K562 (cell line): Measurements from ENCODE around the gene SUOX. TPM values are rescaled to one million over a fixed set of nuclear protein-coding genes. Genes with fewer than 3 reads are reported as not detected.

Source experiments
- CEBPB ChIP-seq: fragments of 450-650 bp; IDR thresholded peaks from 2 replicates; pipeline ENCODE4 v1.6.1; 2016; ENCODE audit warnings: missing genetic modification characterization, missing compliant biosample characterization
- COPS2 ChIP-seq: fragments of 450-650 bp; conservative IDR thresholded peaks from 2 replicates; pipeline ENCODE4 v1.6.1; 2016; ENCODE audit warnings: mild to moderate bottlenecking, moderate library complexity
- FOXA3 ChIP-seq, 2 experiments: fragments of 450-650 bp in 1 of 2; sonication (generic) in 1 of 2; formaldehyde crosslinking; IDR thresholded peaks in 1 of 2; conservative IDR thresholded peaks in 1 of 2; 2 replicates each; pipeline versions ENCODE4 v1.4.0 to v1.8.0; 2020 to 2022; ENCODE audit warnings: mild to moderate bottlenecking in 2 of 2, missing genetic modification reagents in 1 of 2
- FOXM1 ChIP-seq, 2 experiments: fragments of 450-650 bp in 1 of 2; sonication (generic) in 1 of 2; formaldehyde crosslinking in 1 of 2; IDR thresholded peaks; 2 replicates each; pipeline versions ENCODE4 v1.6.1 to v1.9.0; 2017 to 2022; ENCODE audit warnings: low read depth in 2 of 2, mild to moderate bottlenecking in 2 of 2, missing genetic modification reagents in 1 of 2, moderate library complexity in 1 of 2
- HMG20A ChIP-seq: fragments of 450-650 bp; formaldehyde crosslinking; conservative IDR thresholded peaks from 2 replicates; pipeline ENCODE4 v1.4.0; 2020; ENCODE audit warnings: mild to moderate bottlenecking, mixed read lengths
- HNRNPL ChIP-seq: fragments of 200-400 bp; formaldehyde crosslinking; IDR thresholded peaks from 2 replicates; pipeline ENCODE4 v1.6.1; 2017; ENCODE audit warnings: low read depth, mild to moderate bottlenecking, low read length
- JUNB ChIP-seq: fragments of 450-650 bp; formaldehyde crosslinking; conservative IDR thresholded peaks from 2 replicates; pipeline ENCODE4 v1.4.0; 2020; ENCODE audit warnings: mild to moderate bottlenecking
- KDM4B ChIP-seq, 2 experiments: fragments of 450-650 bp in 1 of 2; sonication (generic) in 1 of 2; IDR thresholded peaks; 2 replicates each; pipeline ENCODE4 v1.6.1; 2016 to 2017; ENCODE audit warnings: borderline replicate concordance in 2 of 2, antibody characterized with exemption in 1 of 2, low read depth in 1 of 2, mild to moderate bottlenecking in 1 of 2
- MBD2 ChIP-seq: sonication (generic); IDR thresholded peaks from 2 replicates; pipeline ENCODE4 v1.6.1; 2016; ENCODE audit warnings: low read depth, borderline replicate concordance
- MYBL2 ChIP-seq, 2 experiments: fragments of 450-650 bp in 1 of 2; sonication (generic) in 1 of 2; formaldehyde crosslinking in 1 of 2; IDR thresholded peaks; 2 replicates each; pipeline versions ENCODE4 v1.6.1 to v1.8.1; 2017 to 2022; ENCODE audit warnings: borderline replicate concordance in 1 of 2, inconsistent platforms in 1 of 2, low read depth in 1 of 2, mild to moderate bottlenecking in 1 of 2, missing genetic modification reagents in 1 of 2, moderate library complexity in 1 of 2
- RFX7 ChIP-seq: fragments of 250-450 bp; sonication (Bioruptor Pico); IDR thresholded peaks from 2 replicates; pipeline ENCODE4 v1.5.1; 2021; ENCODE audit warnings: mild to moderate bottlenecking
- SMARCC2 ChIP-seq: fragments of 450-650 bp; IDR thresholded peaks from 2 replicates; pipeline ENCODE4 v1.6.1; 2017; ENCODE audit warnings: antibody characterized with exemption, moderate library complexity, mild to moderate bottlenecking, low read depth
- TSC22D4 ChIP-seq: fragments of 450-650 bp; IDR thresholded peaks from 2 replicates; pipeline ENCODE4 v1.6.1; 2016; ENCODE audit warnings: missing genetic modification characterization, missing biosample characterization, control low read depth
- ZNF3 ChIP-seq: fragments of 250-450 bp; sonication (Bioruptor Pico); IDR thresholded peaks from 2 replicates; pipeline ENCODE4 v1.5.0; 2021; ENCODE audit warnings: mild to moderate bottlenecking, moderate library complexity
- polyA plus RNA-seq, 8 experiments: library from polyadenylated mRNA; depleted of rRNA in 4 of 8; stranded (reverse) in 5 of 8; unstranded in 3 of 8; fragments of >200 nt; fragmentation: Nextera tagmentation in 2 of 8; fragmentation: Illumina TruSeq in 1 of 8; extraction: Ambion mirVana in 2 of 8; extraction: Trizol in 1 of 8; gene quantifications; 2 replicates each; pipeline versions ENCODE4 v1.2.1 to v1.2.3, GENCODE V29; 2011 to 2014; ENCODE audit warnings: inconsistent platforms in 1 of 8, missing spikeins in 1 of 8
- total RNA-seq, 7 experiments: library from RNA; depleted of rRNA in 6 of 7; stranded (reverse); fragments of >200 nt in 6 of 7; fragmentation: Illumina TruSeq in 2 of 7; extraction: Trizol in 2 of 7; gene quantifications; 2 replicates each; pipeline versions ENCODE4 v1.2.1 to v1.2.3, GENCODE V29; 2011 to 2021; ENCODE audit warnings: low replicate concordance in 1 of 7
- TF ChIP-seq, protein P1 (sequence below): fragments of 250-450 bp; sonication (Bioruptor Pico); IDR thresholded peaks from 2 replicates; pipeline ENCODE4 v1.8.0; 2022; ENCODE audit warnings: moderate library complexity, mild to moderate bottlenecking, inconsistent platforms
- TF ChIP-seq, protein P2 (sequence below), 2 experiments: fragments of 450-650 bp; IDR thresholded peaks; 2 replicates each; pipeline ENCODE4 v1.6.1; 2016; ENCODE audit warnings: mild to moderate bottlenecking in 2 of 2, borderline replicate concordance in 1 of 2, low read depth in 1 of 2, moderate library complexity in 1 of 2
- TF ChIP-seq, protein P3 (sequence below): fragments of 450-650 bp; formaldehyde crosslinking; IDR thresholded peaks from 2 replicates; pipeline ENCODE4 v1.4.0; 2022; ENCODE audit warnings: missing genetic modification characterization

SUOX gene
- total and polyA plus RNA-seq, 9 of the 15 experiments (the other 6 are each of a cell fraction or from before 2014, with no cell fraction given): 9.2 to 39.7 (median 25.4) TPM

DNA sequence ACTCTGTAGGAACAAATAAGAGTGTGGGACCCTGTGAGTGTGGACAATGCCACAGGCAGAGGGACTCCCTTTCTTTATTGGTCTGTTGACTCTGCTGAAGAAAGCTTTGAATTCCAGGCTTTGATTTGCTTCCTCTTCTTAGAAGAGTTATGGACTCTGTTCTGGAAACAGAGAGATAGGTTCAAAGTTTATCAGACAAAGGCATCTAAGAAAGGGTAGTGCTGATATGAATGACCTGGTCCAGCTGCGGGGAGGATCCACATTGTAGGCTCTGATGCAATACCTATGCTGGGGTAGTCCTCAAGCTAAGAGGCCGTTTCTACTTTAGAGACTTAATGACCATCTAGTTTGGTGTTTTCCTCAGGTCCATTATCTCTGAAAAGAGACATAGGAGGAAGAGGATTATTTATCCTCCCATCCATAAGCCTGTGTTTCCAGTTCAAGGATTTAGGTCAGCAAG is 13.1 kb downstream of the SUOX start (continued):
- TF ChIP-seq FOXM1 (IDR thresholded peaks at IDR 0.05; ENCODE audit: low read depth) (no peak; the same call in 1 of the 2 replicates), FOXM1 (CRISPR knock-in tag; IDR thresholded peaks at IDR 0.05; ENCODE audit: low read depth) (no peak), KDM4B (IDR thresholded peaks at IDR 0.05; ENCODE audit: borderline replicate concordance in 2 of 2, low read depth in 1 of 2) (no peak), JUNB (CRISPR knock-in tag) (no peak), RFX7 (no peak), MBD2 (no peak), FOXA3 (CRISPR knock-in tag; conservative IDR thresholded peaks at IDR 0.05 in 1 of 2, IDR thresholded peaks at IDR 0.05 in 1 of 2) (peak in 1 of 2 experiments; percentile 70; a peak in 2 of 4 replicates), MYBL2 (IDR thresholded peaks at IDR 0.05; ENCODE audit: low read depth) (no peak), MYBL2 (CRISPR knock-in tag; IDR thresholded peaks at IDR 0.05; ENCODE audit: borderline replicate concordance) (no peak), HNRNPL (no peak), HMG20A (CRISPR knock-in tag) (peak; percentile 78; the same call in 1 of the 2 replicates), CEBPB (tag) (peak; percentile 94), TSC22D4 (no peak), ZNF3 (CRISPR knock-in tag) (no peak), SMARCC2 (no peak), COPS2 (no peak)
- TF ChIP-seq, protein P1, sequence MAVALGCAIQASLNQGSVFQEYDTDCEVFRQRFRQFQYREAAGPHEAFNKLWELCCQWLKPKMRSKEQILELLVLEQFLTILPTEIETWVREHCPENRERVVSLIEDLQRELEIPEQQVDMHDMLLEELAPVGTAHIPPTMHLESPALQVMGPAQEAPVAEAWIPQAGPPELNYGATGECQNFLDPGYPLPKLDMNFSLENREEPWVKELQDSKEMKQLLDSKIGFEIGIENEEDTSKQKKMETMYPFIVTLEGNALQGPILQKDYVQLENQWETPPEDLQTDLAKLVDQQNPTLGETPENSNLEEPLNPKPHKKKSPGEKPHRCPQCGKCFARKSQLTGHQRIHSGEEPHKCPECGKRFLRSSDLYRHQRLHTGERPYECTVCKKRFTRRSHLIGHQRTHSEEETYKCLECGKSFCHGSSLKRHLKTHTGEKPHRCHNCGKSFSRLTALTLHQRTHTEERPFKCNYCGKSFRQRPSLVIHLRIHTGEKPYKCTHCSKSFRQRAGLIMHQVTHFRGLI (CRISPR knock-in tag): no peak
- TF ChIP-seq, protein P2, sequence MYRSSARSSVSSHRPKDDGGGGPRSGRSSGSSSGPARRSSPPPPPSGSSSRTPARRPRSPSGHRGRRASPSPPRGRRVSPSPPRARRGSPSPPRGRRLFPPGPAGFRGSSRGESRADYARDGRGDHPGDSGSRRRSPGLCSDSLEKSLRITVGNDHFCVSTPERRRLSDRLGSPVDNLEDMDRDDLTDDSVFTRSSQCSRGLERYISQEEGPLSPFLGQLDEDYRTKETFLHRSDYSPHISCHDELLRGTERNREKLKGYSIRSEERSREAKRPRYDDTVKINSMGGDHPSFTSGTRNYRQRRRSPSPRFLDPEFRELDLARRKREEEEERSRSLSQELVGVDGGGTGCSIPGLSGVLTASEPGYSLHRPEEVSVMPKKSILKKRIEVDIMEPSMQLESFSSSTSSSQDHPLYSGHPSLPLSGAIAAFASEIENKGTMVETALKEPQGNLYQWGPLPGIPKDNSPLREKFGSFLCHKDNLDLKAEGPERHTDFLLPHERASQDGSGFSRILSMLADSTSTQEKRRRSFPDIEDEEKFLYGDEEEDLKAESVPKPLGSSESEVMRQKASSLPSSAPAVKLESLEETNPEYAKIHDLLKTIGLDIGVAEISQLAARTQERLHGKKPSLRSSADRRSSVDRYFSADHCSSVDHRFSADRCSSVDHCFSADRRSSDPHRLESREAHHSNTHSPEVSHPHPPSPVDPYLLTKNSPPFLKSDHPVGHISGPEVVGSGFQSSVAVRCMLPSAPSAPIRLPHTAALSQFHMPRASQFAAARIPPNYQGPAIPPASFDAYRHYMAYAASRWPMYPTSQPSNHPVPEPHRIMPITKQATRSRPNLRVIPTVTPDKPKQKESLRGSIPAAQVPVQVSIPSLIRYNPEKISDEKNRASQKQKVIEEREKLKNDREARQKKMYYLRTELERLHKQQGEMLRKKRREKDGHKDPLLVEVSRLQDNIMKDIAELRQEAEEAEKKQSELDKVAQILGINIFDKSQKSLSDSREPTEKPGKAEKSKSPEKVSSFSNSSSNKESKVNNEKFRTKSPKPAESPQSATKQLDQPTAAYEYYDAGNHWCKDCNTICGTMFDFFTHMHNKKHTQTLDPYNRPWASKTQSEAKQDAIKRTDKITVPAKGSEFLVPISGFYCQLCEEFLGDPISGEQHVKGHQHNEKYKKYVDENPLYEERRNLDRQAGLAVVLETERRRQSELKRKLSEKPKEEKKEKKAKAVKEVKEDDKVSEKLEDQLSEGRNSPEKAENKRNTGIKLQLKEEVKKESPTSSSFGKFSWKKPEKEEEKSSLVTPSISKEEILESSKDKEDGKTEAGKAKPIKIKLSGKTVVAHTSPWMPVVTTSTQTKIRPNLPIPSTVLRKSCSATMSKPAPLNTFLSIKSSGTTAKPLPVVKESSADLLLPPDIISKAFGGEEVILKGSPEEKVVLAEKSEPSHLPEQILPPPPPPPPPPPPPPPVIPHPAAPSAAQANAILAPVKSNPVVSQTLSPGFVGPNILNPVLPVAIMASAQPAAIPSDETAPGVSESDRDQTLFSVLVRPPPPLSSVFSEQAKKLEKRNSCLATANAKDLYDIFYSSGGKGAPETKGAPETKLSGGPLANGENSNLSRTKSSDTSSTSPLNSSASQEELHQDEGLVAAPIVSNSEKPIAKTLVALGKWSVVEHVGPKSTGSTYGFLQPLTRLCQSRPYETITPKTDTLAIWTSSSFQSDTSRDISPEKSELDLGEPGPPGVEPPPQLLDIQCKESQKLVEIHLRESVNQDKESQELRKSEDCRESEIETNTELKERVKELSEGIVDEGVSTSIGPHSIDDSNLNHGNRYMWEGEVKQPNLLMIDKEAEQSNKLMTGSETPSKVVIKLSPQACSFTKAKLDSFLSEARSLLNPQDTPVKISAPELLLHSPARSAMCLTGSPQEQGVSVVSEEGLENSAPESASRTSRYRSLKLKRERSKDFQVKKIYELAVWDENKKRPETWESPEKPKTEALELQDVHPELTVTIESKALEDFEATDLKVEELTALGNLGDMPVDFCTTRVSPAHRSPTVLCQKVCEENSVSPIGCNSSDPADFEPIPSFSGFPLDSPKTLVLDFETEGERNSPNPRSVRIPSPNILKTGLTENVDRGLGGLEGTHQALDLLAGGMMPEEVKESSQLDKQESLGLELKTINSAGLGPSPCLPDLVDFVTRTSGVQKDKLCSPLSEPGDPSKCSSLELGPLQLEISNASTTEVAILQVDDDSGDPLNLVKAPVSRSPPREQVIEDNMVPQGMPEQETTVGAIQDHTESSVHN (IDR thresholded peaks at IDR 0.05; ENCODE audit: borderline replicate concordance in 1 of 2, low read depth in 1 of 2): peak in 1 of 2 experiments; percentile 63; a peak in 2 of 4 replicates
- TF ChIP-seq, protein P3, sequence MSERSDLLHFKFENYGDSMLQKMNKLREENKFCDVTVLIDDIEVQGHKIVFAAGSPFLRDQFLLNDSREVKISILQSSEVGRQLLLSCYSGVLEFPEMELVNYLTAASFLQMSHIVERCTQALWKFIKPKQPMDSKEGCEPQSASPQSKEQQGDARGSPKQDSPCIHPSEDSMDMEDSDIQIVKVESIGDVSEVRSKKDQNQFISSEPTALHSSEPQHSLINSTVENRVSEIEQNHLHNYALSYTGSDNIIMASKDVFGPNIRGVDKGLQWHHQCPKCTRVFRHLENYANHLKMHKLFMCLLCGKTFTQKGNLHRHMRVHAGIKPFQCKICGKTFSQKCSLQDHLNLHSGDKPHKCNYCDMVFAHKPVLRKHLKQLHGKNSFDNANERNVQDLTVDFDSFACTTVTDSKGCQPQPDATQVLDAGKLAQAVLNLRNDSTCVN (CRISPR knock-in tag): no peak
